Activated CD4-positive, alpha-beta T cell treated with anti-CD3 and anti-CD28 coated beads, Interleukin-2, Interleukin-6, amounts not matched to agents 100 ng/mL and 50 ng/mL, durations not matched to agents 16 hours and 8 hours (primary cell): ENCODE data around the gene MLH3.
"Not testable (repeated sequence)": the region's sequence is repeated elsewhere in the genome, so short reads cannot be mapped to it uniquely, and the experiment has no call there.

Experiments used
- DNase-seq: peaks from one replicate; pipeline ENCODE4 v3.0.0-alpha.2; 2020

Gene MLH3

DNA sequence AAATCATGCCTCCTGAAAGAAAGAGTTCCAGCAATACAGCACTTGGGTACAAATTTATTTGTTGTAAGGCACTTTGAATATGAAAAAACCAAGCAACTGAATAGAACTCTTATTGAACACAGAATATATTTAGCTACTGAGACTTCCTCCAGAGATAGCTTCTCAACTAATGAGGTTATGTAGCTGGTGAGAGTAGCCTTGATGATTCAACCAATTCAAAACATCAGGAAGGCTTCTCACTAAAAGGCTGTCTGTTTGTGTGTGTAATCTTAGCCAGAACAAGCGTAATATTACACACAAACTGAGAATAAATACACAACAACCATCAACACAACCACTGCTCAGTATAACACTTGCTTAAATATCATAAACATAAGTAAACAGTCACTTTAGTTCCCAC, 28.2 kb downstream of the MLH3 start:
- no peak for DNase-seq

GRCh38 chr14:75022655-75023054, 28.6 kb downstream of the MLH3 start:
- DNase-seq: no peak

GRCh38 chr14:75018694-75019093, 32.6 kb downstream of the MLH3 start:
- DNase-seq: no peak

- no peak for DNase-seq
Observed at GRCh38 chr14:75016815-75017214, 34.5 kb downstream of the MLH3 start.

- no peak for DNase-seq
Observed at GRCh38 chr14:75015496-75015895, 35.8 kb downstream of the MLH3 start.

DNA sequence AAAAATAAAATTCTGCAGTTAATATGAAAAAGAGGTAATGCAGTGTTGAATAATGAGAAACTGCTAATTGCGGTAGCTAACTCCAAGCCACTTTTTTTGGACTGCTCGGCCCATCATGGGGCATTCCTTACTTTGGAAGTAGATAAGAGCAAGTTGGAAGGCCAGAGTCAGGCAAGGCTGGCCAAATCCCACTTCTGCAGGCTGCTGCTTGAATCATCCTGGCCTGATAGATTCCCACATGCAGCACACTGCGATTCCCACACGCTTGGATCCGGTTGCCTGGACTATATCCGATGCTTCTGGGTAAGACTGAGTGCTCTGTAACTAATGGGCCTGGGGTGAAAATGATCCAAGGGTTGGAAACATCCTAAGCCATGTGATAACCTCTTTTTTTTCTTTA, 38.0 kb downstream of the MLH3 start:
- DNase-seq: no peak

DNA sequence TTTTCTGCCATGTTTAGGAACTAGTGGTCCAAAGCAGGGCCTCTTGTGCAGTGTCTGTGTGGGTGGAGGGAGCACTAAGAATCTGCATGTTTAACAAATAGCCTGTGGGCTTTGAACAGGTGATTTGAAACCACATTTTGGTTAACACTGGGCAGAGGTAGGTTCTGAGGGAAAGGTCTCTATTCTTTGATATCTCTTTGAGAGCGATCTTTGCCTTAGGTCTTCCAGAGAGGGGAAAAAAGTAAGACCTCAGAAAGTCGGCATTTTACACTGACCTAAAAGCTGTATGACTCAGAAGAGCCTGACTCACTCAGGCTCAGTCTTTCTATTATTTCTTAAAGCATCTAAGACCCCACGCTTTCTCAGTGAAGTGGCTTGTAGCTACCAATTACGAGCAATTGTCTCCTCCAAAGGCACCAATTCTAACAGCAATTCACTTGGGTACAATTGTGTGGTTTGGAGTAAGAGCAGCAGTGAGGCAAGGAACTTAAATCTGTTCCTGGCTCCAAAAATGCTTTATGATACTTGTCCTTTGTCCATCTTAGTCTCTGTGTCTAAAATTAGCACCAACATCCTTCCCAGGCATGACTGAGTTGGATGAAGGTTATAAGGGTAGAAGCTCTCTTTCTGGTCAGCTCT, 39.8 kb downstream of the MLH3 start:
- DNase-seq: peak; percentile 35

GRCh38 chr14:75010472-75011093, 40.7 kb downstream of the MLH3 start:
- no peak for DNase-seq

DNA sequence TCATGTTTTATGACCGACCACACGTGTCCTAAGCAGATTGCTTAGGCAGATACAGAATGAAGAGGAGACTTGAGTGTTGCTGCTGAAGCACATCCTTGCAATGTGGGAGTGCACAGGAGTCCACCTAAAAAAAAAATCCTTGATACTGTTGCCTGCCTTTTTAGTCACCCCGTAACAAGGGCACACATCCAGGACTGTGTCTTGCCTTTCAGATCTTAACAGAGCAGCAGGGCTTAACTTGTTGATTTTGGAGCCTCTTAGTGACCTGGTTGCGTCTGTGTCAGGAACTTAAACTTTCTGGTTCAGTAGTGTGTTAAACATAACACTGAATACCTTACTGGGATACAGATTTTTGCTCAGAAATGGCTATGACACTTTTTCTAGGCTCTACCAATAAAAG, 42.1 kb downstream of the MLH3 start:
- DNase-seq: no peak

DNA sequence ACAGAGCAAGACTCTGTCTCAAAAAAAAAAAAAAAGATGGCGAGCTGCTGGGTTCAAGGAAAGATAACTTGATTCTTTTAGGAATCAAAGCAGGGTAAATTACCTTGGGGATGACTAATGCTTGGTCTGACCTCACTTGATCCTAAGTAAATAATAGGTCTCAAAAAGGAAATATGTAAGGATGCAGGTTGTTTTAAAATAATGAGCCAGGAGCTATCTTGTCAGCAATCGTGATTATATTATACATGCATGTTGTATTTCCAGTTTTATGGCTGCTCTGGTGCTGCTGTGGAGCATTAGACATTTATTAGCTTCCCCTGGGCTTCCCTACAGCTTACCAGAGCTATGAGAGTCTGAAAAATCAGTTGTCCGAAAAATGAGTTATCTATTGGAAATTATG, 45.9 kb downstream of the MLH3 start:
- no peak for DNase-seq

GRCh38 chr14:75003250-75004027, 47.8 kb downstream of the MLH3 start:
- no peak for DNase-seq

DNA sequence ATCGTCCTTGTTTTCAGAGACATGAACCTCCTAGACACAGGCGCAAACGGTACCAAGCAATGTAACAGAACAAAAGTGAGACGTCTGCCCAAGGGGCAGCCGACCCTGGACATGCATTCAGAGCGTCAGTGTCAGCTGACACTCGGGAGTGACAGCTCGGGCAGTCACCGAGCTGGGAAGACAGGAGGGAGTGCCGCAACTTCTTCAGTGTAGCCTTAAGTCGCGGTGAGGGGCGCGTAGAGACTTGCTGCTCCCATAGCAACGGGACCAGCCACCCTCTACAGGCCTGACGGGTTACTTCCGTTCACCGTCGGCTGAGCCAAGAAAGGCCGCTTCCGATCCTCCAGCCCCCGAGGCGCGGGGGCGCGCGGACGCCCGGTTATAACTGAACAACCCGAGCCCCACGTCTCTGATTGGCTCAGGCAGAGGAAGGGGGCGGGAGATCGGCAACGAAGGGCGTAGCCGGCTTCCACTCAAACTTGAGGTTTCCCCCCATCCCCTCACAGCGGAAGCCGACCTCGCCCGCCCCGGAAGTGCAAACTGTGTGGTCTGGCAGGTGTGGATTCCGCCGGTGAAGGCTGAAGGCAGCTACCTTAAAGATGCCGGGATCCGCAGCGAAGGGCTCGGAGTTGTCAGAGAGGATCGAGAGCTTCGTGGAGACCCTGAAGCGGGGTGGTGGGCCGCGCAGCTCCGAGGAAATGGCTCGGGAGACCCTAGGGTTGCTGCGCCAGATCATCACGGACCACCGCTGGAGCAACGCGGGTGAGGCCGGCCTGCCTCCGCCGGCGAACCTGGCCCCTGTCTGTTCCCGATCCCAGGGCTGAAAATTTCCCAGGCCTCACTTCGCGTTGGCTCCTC, 48.6 kb downstream of the MLH3 start, which contains the start of gene EIF2B2:
Gene EIF2B2 (plus strand): TSS at position 530 of the 858 bp plus-strand sequence. CDS start 70 bp downstream, at position 600.
- DNase-seq: peak; percentile 99

DNA sequence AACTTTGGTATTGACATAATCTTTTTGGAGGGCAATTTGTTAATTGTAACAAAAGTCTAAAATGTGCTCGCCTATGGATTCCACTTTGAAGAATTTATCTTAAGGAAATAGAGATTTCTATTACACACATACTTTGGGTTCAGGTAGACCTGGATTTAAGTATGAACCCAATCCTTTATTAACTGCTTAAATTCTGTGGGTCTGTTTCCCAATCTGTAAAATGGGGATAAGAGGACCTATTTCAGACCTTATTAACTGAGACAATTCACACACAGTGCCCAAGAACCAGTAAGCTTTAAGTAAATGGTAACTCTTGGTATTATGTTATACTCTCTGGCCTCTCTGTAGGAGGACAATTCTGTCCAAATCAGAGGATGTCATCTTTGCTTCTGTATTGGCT, 49.4 kb downstream of the MLH3 start:
- DNase-seq: no peak

- DNase-seq: no peak
Observed at GRCh38 chr14:75001261-75001660, 50.0 kb downstream of the MLH3 start.

- DNase-seq: not testable (repeated sequence)
Observed at GRCh38 chr14:74995781-74996180, 55.5 kb downstream of the MLH3 start.

- not testable (repeated sequence) for DNase-seq
Observed at GRCh38 chr14:74994182-74994581, 57.1 kb downstream of the MLH3 start.

GRCh38 chr14:74988993-74989392, 62.3 kb downstream of the MLH3 start:
- DNase-seq: no peak

- no peak for DNase-seq
Observed at GRCh38 chr14:74988131-74988530, 63.1 kb downstream of the MLH3 start.

- DNase-seq: no peak
Observed at GRCh38 chr14:74985806-74986205, 65.5 kb downstream of the MLH3 start.

DNA sequence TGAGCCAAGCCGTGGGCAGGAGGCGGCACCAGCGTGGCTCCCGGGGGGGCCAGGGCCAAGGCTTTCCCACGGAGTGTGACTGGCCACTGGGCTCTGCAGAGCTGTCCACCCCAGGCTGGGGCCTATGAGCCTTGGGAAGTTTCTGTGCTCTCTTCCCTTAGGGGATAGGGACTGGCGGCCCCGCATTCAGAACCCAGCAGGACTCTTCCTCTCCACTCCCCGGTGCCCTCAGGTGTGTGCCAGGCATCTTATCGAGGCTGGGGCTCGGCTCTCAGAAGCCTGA, 66.3 kb downstream of the MLH3 start:
- DNase-seq: no peak

- no peak for DNase-seq
Observed at GRCh38 chr14:74984236-74985027, 66.8 kb downstream of the MLH3 start.

GRCh38 chr14:74983343-74983742, 67.9 kb downstream of the MLH3 start:
- no peak for DNase-seq

DNA sequence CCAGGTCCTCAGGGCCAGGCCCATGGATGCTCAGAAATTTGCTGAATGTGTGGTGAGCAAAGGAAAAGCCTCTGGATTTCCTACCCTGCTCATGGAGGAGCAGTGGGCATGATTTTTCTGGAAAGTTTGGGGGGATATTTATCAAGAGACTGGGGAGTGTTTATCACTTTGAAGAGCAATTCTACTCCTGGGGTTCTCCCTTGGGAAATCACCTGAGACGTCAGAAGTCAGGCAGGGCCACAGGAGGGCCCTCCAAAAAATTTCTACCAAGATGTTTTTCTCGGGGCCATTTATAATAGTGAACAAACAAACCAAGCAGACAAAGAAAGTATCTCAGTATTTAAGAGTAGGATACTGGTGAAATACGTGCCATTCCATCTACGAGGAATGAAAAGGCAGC, 68.6 kb downstream of the MLH3 start:
- DNase-seq: no peak
